CD4-positive, alpha-beta T cell treated with Interleukin-6 for 4 hours (primary cell): ENCODE measurements around the gene SPACA7.

Experiments
- DNase-seq: peaks from one replicate; pipeline ENCODE4 v3.0.0-alpha.2; 2020; ENCODE audit warnings: mixed read lengths

The SPACA7 gene

GRCh38 chr13:112448621-112449544, 72.7 kb downstream of the SPACA7 start:
- DNase-seq = no peak

DNA sequence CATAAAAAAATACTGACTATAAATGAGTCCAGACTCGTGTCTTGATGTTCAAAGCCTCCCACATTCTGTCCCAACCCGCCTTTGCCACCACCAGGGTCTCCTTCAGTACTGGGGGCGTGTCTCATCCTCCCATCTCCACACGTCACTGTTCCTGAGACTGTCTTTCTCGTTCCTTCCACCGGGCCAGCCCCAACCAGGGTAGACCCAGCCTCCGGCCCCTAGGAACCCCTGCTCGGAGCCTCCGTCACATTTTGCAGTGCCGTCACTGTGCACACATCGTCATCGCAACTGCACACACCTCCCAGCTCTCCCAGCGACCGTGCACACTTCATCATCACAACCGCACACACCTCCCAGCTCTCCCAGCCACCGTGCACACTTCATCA, 73.4 kb downstream of the SPACA7 start:
- DNase-seq = no peak

- DNase-seq = no peak
Measured at GRCh38 chr13:112450118-112450903, 74.2 kb downstream of the SPACA7 start.

DNA sequence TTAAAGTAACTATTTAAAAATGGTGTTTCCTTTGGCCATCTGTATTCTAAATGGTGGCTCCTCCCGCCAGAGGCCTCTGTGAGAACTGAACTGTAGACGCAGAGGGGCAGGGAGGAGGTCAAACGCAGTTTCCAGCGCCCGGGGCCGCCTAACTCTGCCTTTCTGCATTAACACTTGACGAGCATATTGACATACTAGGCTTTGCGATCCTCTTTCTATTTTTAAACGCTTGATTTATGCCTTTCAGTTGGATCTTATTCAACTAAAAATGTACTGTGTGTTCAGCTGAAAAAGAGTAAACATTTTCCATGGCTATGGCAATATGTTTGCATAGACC, 74.7 kb downstream of the SPACA7 start:
- DNase-seq = no peak

- DNase-seq = no peak
Measured at GRCh38 chr13:112451512-112452379, 75.6 kb downstream of the SPACA7 start.

DNA sequence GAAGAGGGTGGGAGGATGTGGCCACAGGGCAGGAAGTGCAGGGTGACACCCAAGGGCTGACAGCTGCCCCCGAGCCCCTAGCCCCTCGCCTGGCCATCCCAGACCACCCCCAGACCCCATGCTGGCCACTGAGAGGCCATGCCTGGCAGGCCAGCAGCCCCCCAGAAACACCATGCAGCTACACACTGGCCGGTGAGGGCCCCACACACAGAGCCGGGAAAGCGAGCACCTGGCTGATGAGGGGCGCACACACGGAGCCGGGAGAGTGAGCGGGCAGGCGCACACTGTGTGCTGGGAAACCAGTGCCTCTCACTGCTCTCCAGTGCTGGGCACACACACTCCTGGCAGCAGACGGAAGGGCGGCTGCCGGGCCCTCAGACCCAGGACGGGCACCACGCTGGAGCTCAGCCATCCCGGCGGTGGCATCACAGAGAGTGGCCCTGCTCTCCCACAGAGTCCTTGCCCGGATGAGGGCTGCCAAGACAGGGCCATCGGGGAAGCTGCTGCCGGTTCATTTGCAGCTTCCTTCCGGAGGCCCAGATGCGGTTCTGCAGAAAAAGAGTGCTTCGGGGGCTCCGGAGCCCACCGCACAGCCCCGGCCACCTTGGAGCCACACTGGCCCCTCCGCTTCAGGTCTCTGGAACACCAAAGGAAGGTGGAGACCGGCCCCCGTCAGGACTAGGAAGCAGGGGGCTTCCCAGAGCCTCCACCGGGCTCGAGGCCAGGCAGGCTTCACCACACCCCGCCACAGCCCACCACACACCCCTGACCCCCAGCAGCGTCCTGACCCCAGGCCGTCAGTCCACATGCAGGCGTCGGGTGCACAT, 76.4 kb downstream of the SPACA7 start:
- no peak for DNase-seq

DNA sequence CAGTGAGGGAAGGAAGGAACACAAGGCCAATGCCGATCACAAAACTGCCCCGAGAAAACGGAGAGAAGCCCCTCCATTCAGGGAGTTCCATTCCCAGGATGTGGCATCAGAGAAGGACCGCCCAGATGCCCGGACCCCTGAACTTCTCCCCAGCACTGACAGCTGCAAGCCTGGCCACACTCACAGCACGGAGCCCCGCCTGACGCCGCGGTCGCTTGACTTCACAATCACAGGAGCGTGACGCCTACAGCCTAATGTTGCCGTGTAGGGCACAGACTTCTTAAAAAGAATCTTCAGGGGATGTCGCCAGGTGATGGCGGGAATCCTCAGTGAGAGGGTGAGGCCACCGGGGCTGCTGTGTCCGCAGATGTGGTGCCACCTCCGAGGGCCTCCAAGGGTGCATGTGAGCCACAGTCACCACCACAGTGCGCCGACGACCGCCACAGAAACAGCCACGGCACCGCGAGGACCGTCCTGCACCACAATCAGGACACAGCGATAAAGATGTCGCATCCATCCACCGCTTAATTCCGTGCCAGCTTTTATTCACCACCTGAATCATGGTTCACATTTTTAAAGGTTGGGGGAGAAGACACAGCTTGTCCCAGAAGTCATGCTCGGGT, 77.2 kb downstream of the SPACA7 start:
- no peak for DNase-seq

DNA sequence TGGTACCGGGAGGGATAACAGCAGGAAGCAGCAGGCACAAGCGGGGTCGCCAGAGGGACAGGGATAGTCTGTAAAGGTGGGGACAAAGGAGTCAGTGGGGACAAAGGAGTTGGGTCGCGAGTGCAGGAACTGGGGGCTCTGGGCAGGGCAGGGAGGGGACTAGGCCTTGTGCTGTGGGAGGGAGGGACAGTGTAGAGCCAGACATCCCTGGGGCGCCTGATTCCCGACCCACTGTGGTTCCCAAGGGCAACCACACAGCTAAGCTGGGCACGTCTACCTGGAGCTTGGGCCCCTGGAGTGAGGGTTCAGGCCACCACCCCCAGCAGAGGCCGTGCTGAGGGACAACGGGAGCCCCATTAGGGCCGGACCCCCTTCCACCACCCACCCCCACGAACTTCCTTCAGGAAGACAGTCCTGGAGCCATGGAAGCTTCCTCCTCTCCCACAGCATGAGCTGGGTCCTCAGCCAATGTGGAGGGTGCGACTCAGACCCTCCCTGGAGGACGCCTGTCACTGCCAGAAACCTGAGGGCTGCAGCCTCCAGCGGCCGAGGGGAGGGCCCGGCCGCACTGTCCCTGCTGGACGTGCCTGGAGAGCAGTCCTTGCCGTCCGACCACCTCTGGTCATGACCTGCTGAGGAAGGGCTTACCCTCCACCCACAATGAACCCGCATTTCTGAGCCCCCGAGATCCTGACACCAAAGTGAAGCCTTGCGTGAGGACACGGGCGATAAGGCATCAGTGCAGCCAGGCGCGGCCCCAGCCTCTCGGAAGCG, 77.9 kb downstream of the SPACA7 start:
- no peak for DNase-seq

DNA sequence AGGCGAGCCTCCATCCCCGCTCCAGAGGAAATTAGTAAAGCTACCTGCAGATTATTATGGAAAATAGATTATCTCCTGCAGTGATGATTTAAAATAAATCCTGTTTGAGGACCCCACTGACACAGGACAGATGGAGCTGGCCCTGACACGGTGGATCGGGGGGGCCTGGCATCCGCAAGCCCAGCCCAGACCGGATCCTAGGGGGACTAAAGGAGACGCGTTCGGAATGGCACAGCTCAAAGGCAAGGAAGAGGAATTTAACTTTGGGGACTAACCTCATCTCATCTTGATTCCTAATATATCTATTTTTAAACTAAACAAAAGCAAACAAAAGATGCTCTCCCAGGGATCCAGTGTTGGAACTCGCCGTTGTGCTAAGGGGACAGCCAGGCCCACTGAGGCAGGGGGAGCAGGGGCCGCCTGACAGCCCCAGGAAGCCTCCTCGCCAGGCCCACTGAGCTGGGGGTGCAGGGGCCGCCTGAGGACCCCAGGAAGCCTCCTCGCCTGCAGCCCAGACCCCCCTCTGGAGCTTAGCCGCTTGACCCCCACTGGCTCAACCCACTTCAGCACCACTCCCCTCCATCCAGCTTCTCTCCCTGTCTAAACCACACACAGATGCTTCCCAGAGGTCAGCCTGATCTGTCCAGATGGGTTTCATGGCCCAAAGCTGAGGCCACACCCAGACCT, 78.6 kb downstream of the SPACA7 start:
- DNase-seq = no peak

DNA sequence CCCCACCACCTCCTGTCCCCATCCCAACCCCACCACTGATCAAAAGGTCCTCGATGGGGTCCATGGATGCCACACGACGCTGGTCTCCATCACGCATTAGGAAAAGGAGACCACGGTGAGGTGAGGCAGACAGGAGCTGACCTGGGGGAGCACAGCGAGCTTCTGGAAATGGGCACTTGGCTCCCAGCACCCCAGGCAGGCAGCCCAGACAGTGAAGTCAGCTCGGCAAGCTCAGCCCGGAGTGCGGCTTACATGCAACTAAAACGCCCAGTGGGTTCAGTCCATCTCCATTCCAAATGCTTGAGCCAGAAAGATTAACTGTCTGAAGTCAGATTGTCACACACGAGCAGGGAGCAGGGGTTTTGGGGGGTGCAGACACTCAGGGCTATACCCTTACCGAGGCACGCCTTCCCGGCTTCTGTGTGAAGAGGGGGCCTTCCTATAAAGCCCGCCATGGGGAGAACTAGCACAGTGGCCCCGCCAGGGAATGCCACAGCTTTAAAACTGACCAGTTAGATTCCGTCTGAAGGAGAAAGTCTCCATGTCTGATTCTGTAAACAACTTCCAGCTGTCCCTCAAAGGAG, 79.4 kb downstream of the SPACA7 start:
- no peak for DNase-seq

DNA sequence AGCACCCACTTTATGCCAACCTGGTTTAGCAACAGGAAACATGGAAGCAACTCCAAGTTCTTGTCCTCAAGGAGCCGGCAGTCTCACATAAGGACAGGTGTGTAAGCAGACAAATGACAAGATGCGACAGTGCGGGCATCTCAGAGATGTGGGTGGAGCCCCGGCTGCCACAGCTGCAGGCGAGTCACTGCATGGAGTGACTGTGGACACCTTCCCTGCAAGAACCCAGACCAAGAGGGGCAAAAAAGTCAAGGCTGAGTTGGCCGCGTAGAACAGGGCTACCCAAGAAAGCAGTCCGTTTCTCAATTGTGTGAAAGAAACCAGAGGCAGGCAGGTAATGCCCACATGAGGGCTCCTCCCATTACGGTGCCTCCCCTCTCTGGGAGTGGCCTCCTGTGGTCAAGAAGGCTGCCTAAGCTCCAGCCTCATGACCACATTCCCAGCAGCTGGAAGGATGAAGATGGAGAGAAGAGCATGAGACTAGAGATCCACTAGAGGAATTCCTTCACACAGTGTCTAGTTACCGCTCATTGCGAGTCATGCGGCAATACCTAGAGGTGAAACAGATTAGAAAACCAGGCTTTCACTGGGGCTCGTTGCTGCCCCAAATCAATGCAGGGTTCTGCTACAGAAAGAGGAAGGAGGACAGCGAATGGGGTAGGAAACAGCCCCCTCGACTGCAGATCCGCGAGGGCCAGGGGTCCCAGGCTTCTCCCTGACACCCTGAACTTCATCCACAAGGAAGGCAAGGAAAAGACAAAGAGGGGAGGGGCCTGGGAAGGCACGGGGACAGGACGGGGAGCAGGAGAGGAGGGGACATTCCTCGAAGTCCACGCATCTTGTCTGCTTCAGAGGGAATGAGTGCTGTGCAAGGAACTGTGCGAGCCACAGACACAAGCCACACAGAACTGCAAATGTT, 80.2 kb downstream of the SPACA7 start:
- no peak for DNase-seq

DNA sequence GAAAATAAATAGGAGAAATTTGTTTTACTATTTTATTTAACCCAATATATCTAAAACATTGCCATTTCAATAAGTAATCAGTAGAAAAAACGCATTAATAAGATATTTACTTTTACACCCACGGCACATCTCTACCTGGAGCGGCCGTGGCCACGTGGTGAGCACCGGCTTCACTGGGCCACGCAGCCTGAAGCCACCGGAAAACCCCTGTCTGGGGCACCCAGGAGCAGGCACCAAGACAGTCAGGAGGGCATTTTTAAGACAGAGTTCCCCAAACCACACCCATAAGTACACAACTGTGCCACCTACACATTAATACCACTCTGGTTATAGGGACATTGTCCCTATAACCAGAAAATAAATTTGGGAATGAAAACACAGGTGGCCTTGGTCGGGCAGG, 80.9 kb downstream of the SPACA7 start:
- no peak for DNase-seq

DNA sequence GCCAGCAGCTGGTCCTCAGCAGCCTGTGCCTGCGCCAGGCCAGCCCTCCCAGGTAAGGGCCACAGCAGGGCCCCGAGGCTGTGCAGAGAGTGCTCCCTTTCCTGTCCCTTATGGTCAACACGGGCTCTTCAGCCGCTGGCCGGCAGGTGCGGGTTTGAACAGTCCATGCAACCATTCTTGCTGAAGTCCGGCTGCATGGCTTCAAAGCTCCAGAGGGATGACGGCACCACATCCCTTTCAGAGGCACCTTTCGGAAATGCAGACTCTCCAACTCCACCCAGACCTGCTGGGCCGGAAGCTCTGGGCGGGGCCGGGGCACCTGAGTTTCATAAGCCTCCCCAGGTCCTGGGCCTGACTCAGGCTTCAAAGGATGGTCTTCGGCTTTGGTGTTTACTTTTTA, 81.3 kb downstream of the SPACA7 start:
- no peak for DNase-seq

- DNase-seq = no peak
Measured at GRCh38 chr13:112462408-112462807, 86.3 kb downstream of the SPACA7 start.

- no peak for DNase-seq
Measured at GRCh38 chr13:112464720-112465119, 88.6 kb downstream of the SPACA7 start.

- DNase-seq = no peak
Measured at GRCh38 chr13:112465251-112466131, 89.3 kb downstream of the SPACA7 start.

DNA sequence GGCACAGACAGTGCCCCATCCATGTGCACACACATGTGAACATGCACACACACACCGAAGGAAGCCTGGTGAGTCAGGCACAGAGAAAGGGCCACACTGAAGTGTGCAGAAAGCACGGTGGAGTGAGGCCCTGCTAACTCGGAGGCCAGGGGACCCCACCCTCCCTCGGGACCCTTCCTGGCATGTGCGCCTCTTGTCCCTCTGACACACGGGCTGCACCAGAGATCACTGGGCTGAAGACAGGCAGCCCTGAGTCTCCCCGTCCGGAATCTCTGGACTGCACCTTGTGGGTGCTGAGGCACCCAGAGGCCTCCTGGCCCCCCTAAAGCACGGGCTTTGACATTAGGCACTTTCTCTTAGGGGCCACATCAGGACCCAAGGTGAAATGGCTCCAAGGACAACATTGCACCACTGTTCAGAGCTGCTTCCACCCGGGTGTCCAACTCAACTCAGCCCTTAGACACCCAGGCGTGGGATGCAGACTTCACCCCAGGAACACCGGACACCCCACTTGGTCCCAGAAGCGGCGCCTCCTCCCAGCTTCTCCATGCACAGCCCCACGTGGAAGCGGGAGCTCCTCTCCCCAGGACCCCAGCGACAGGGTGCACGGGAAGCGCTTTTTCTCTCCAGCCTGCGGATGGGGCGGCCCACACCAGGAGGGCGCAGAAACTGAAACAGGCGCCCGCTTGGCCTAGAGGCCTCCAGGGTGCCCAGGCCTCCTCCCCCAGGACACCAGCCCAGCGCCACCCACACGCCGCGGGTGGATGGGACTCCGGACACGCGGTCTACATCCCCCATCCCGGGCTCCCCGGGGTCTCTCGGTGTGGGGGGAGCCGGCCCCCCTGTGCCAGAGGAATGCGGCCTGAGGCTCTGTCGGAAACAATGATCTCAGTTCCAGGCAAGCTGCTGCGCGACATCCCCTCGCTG, 90.2 kb downstream of the SPACA7 start:
- no peak for DNase-seq
